IMR-90 (cell line): ENCODE data around the gene SLC7A10. TPM values are rescaled to one million over a fixed set of nuclear protein-coding genes. Genes with fewer than 3 reads are reported as not detected.

Experiments used
- ATAC-seq: fragments of 200-7000 bp; cut with Tn5 transposase; 2 replicates; pipeline ENCODE4 v1.9.1; 2020; ENCODE audit warnings: low read depth, mild to moderate bottlenecking, moderate library complexity
- BruUV-seq: library from RNA; stranded (reverse); fragments of 400-500 nt; replicated peaks from 2 replicates; lab custom pipeline; 2021; lab: Mats Ljungman, UMichigan
- CTCF ChIA-PET: fragments of 300-600 bp; formaldehyde crosslinking; extraction: SDS; loops from one replicate; lab custom pipeline; 2021; ENCODE audit warnings: antibody characterized with exemption; lab: Yijun Ruan, JAX
- POLR2A ChIA-PET: fragments of 300-600 bp; sonication (Branson Sonifier 250); formaldehyde crosslinking; loops from one replicate; lab custom pipeline; 2022; ENCODE audit warnings: antibody characterized with exemption; ENCODE audit not compliant: unreplicated experiment; lab: Charles Lee
- DNase-seq: peaks from one replicate; pipeline ENCODE4 v3.0.0; 2013
- H2AFZ ChIP-seq: replicated peaks from 2 replicates; pipeline ENCODE3; 2013; ENCODE audit warnings: low read length, mild to moderate bottlenecking; ENCODE audit not compliant: poor library complexity
- H2AK5ac ChIP-seq: 2 replicates; pipeline ENCODE4 v1.6.1; 2013; ENCODE audit warnings: low read depth, low read length, inconsistent platforms
- H2AK9ac ChIP-seq: replicated peaks from 2 replicates; pipeline ENCODE3; 2013; ENCODE audit warnings: mild to moderate bottlenecking, low read depth, low read length, moderate library complexity; ENCODE audit not compliant: poor library complexity
- H2BK120ac ChIP-seq: 2 replicates; pipeline ENCODE4 v1.6.1; 2013; ENCODE audit warnings: low read depth, low read length, inconsistent platforms
- H2BK15ac ChIP-seq: 3 replicates; pipeline ENCODE4 v1.6.1; 2013; ENCODE audit warnings: low read depth, low read length, inconsistent platforms
- H2BK20ac ChIP-seq: 2 replicates; pipeline ENCODE4 v1.6.1; 2013; ENCODE audit warnings: low read depth, mild to moderate bottlenecking, inconsistent platforms, low read length, moderate library complexity
- H2BK5ac ChIP-seq: 2 replicates; pipeline ENCODE4 v1.6.1; 2013; ENCODE audit warnings: mild to moderate bottlenecking, low read depth, low read length, inconsistent platforms; ENCODE audit not compliant: poor library complexity, severe bottlenecking
- H3K14ac ChIP-seq: replicated peaks from 2 replicates; pipeline ENCODE4 v1.6.1; 2013; ENCODE audit warnings: low read depth, low read length, inconsistent platforms
- H3K18ac ChIP-seq: 2 replicates; pipeline ENCODE4 v1.6.1; 2013; ENCODE audit warnings: low read depth, low read length, control low read depth
- H3K23ac ChIP-seq: 2 replicates; pipeline ENCODE4 v1.6.1; 2013; ENCODE audit warnings: low read depth, low read length, inconsistent platforms
- H3K27ac ChIP-seq: 2 replicates; pipeline ENCODE4 v1.5.1; 2013; ENCODE audit warnings: mild to moderate bottlenecking, control low read depth, low read length; ENCODE audit not compliant: insufficient read depth
- H3K27me3 ChIP-seq: 2 replicates; pipeline ENCODE4 v1.6.1; 2013; ENCODE audit warnings: low read length; ENCODE audit not compliant: control insufficient read depth, insufficient read depth
- H3K36me3 ChIP-seq: 2 replicates; pipeline ENCODE4 v1.6.1; 2013; ENCODE audit warnings: low read length, mixed read lengths; ENCODE audit not compliant: control insufficient read depth, insufficient read depth
- H3K4ac ChIP-seq: 2 replicates; pipeline ENCODE4 v1.6.1; 2013; ENCODE audit warnings: low read depth, low read length, inconsistent platforms
- H3K4me1 ChIP-seq: 2 replicates; pipeline ENCODE4 v1.6.1; 2013; ENCODE audit warnings: low read length, mixed read lengths; ENCODE audit not compliant: control insufficient read depth, insufficient read depth
- H3K4me2 ChIP-seq: 2 replicates; pipeline ENCODE4 v1.6.1; 2013; ENCODE audit warnings: low read depth, mild to moderate bottlenecking, control low read depth, low read length, moderate library complexity
- H3K4me3 ChIP-seq: 2 replicates; pipeline ENCODE4 v1.5.1; 2013; ENCODE audit warnings: low read depth, mild to moderate bottlenecking, control low read depth, low read length, moderate library complexity; ENCODE audit not compliant: insufficient read depth
- H3K56ac ChIP-seq: 2 replicates; pipeline ENCODE4 v1.6.1; 2013; ENCODE audit warnings: low read length, inconsistent platforms; ENCODE audit not compliant: insufficient read depth; ENCODE audit errors: extremely low read depth
- H3K79me1 ChIP-seq, 2 experiments: 2 replicates each; pipeline ENCODE4 v1.6.1; 2013; ENCODE audit warnings: low read length in 2 of 2, inconsistent platforms in 1 of 2, low read depth in 1 of 2
- H3K9ac ChIP-seq: 2 replicates; pipeline ENCODE4 v1.6.1; 2013; ENCODE audit warnings: low read depth, low read length, control low read depth
- H3K9me1 ChIP-seq: 2 replicates; pipeline ENCODE4 v1.6.1; 2013; ENCODE audit warnings: low read length, inconsistent platforms; ENCODE audit not compliant: insufficient read depth
- H3K9me3 ChIP-seq: 2 replicates; pipeline ENCODE4 v1.6.1; 2013; ENCODE audit warnings: low read length; ENCODE audit not compliant: control insufficient read depth, insufficient read depth
- H4K20me1 ChIP-seq: 2 replicates; pipeline ENCODE4 v1.6.1; 2013; ENCODE audit warnings: low read length, inconsistent platforms; ENCODE audit not compliant: insufficient read depth
- H4K5ac ChIP-seq: 2 replicates; pipeline ENCODE4 v1.6.1; 2013; ENCODE audit warnings: mild to moderate bottlenecking, low read depth, low read length, control low read depth
- H4K8ac ChIP-seq, 2 experiments: 2 replicates each; pipeline ENCODE4 v1.6.1; 2013; ENCODE audit warnings: low read depth in 2 of 2, low read length in 2 of 2, control low read depth in 1 of 2, inconsistent platforms in 1 of 2
- H4K91ac ChIP-seq: 2 replicates; pipeline ENCODE4 v1.6.1; 2013; ENCODE audit warnings: low read depth, low read length, inconsistent platforms; ENCODE audit not compliant: insufficient read depth
- BHLHE40 ChIP-seq: fragments of 150-350 bp; IDR thresholded peaks from 2 replicates; pipeline ENCODE4 v1.6.1; 2016; ENCODE audit warnings: mild to moderate bottlenecking, low read depth, low read length
- NFE2L2 ChIP-seq: fragments of 150-350 bp; IDR thresholded peaks from 2 replicates; pipeline ENCODE4 v1.6.1; 2016; ENCODE audit warnings: low read depth, mild to moderate bottlenecking, low read length
- RAD21 ChIP-seq: IDR thresholded peaks from 2 replicates; pipeline ENCODE4 v1.6.1; 2012; ENCODE audit warnings: low read length, improper control_type of control experiment
- WGBS, 2 experiments: methylation state at CpG; one replicate each; pipeline versions ENCODE4 v1.1.5 to v1.1.7; 2013; ENCODE audit warnings: missing lambda C conversion rate in 2 of 2; ENCODE audit not compliant: insufficient read length in 1 of 2; ENCODE audit errors: extremely low coverage in 2 of 2; 5-methylcytosine and 5-hydroxymethylcytosine counted together
- dilution Hi-C: fragments of 300-500 bp; cut with HindIII; formaldehyde crosslinking; loops from one replicate; pipeline ENCODE4 v1.14.3; 2018; ENCODE audit warnings: low sequenced_read_pairs; ENCODE audit not compliant: unreplicated experiment
- in situ Hi-C: fragments of 300-500 bp; cut with MboI; formaldehyde crosslinking; loops from 3 replicates; pipeline ENCODE4 v1.14.3; 2019; ENCODE audit warnings: low sequenced_read_pairs, inconsistent platforms, mixed read lengths
- intact Hi-C: fragments of 100-400 bp; cut with micrococcal nuclease; formaldehyde crosslinking; loops from 2 replicates; pipeline ENCODE4 v1.10.0; 2022
- polyA plus RNA-seq, 3 experiments: library from polyadenylated mRNA; depleted of rRNA; stranded (reverse); fragments of >200 nt; gene quantifications; 2 replicates each; pipeline ENCODE4 v1.2.3, GENCODE V29; 2012; ENCODE audit warnings: low replicate concordance in 1 of 3
- total RNA-seq: library from RNA; depleted of rRNA; stranded (reverse); fragments of >200 nt; gene quantifications from 2 replicates; pipeline ENCODE4 v1.2.3, GENCODE V29; 2012
- TF ChIP-seq, protein P1 (sequence below): fragments of 150-350 bp; IDR thresholded peaks from 2 replicates; pipeline ENCODE4 v1.6.1; 2016; ENCODE audit warnings: low read depth, mild to moderate bottlenecking, low read length, moderate library complexity, borderline replicate concordance

Gene SLC7A10
- total and polyA plus RNA-seq, 2 of the 4 experiments (the other 2 are of a cell fraction), result not detected

DNA sequence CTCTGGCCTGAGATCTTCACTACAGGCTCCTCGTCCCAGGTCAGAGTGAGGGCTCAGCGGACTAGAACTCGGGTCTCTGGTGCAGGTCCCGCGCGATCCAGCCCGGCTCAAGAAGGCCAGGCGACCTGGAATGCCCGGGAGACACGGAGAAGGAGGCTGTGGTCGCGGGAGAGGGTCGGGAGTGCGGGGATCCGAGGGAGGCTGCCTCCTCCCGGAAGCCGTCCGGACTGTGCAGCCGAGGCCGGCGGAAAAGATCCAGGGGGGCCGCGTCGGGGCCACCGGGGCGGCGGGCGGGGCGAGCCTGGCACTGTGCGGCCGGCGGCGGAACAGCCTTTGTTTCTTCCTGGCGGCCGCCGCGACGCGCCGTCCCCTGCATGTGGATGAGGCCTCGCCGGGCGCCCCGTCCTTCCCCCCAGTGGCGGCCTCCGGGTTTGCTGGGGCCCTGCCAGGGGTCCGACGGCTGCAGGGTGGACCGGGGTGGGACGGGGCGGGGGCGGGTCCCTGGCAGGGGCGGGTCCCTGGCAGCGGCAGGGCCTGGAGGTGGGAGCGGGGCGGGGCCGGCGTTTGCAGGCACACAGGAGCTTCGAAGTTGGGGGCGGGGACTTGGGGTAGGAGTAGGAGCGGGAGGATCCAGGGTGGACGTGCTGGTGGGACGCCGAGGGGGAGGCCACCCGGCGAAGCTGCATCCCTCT is 1.0 kb upstream of the SLC7A10 start:
- dilution Hi-C loops, result no loop called here
- H2AK5ac ChIP-seq, result no peak overlapping the region
- H3K4me3 ChIP-seq, result no peak overlapping the region
- H2BK5ac ChIP-seq, result no peak overlapping the region
- H3K23ac ChIP-seq, result no peak overlapping the region
- CTCF ChIA-PET, result no interaction called here
- no peaks in the 10 kb centered on the region for H4K20me1 ChIP-seq
- intact Hi-C loops, result no loop called here
- H3K14ac ChIP-seq, result no peak overlapping the region
- H3K36me3 ChIP-seq, result no peaks in the 10 kb centered on the region
- no peak overlapping the region for H3K4ac ChIP-seq
- no peak overlapping the region for H4K8ac ChIP-seq
- H2AK9ac ChIP-seq, result no peak overlapping the region
- H2BK15ac ChIP-seq, result no peak overlapping the region
- TF ChIP-seq, protein P1, sequence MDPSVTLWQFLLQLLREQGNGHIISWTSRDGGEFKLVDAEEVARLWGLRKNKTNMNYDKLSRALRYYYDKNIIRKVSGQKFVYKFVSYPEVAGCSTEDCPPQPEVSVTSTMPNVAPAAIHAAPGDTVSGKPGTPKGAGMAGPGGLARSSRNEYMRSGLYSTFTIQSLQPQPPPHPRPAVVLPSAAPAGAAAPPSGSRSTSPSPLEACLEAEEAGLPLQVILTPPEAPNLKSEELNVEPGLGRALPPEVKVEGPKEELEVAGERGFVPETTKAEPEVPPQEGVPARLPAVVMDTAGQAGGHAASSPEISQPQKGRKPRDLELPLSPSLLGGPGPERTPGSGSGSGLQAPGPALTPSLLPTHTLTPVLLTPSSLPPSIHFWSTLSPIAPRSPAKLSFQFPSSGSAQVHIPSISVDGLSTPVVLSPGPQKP, result no peak
- no peak for TF ChIP-seq NFE2L2
- no peak for TF ChIP-seq BHLHE40
- TF ChIP-seq RAD21, result no peak
- no peak overlapping the region for H2BK120ac ChIP-seq
- ATAC-seq (peak; percentile 18), DNase-seq (no peak)
- peak overlapping the region; percentile 26 for H2AFZ ChIP-seq
- H3K4me2 ChIP-seq, result no peak overlapping the region
- BruUV-seq, result no TSS peak
- H2BK20ac ChIP-seq, result no peak overlapping the region
- peaks cover 60% of the 10 kb centered on the region for H3K27me3 ChIP-seq
- H3K9me1 ChIP-seq, result no peaks in the 10 kb centered on the region
- no peak overlapping the region for H3K18ac ChIP-seq
- no peaks in the 10 kb centered on the region; the same call in 1 of the 2 replicates for H3K4me1 ChIP-seq
- no peak overlapping the region for H3K9ac ChIP-seq
- in situ Hi-C loops, result no loop called here
- no peak overlapping the region for H3K27ac ChIP-seq
- no peak overlapping the region for H4K5ac ChIP-seq
- WGBS, 2 experiments, result 4% methylated on average over 35 of the region's 66 CpGs; no CpG with 5 or more reads in 1 of the 2 experiments
- no peak overlapping the region for H4K91ac ChIP-seq
- no peak overlapping the region for H3K56ac ChIP-seq
- no peaks in the 10 kb centered on the region for H3K79me1 ChIP-seq
- POLR2A ChIA-PET, result no interaction called here
- peaks cover 13% of the 10 kb centered on the region for H3K9me3 ChIP-seq
